AG04450 (cell line): ENCODE results near the gene GBA2. TPM values are rescaled to one million over a fixed set of nuclear protein-coding genes. Genes with fewer than 3 reads are reported as not detected.

Experiments
- CTCF ChIA-PET: fragments of 300-600, 350-600 bp; formaldehyde crosslinking; extraction: SDS; loops from one replicate; lab custom pipeline; 2022; ENCODE audit warnings: antibody characterized with exemption, inconsistent platforms; lab: Charles Lee
- POLR2A ChIA-PET: fragments of 350-600 bp; formaldehyde crosslinking; extraction: SDS; loops from one replicate; lab custom pipeline; 2021; ENCODE audit warnings: antibody characterized with exemption, inconsistent platforms; lab: Yijun Ruan, JAX
- DNase-seq: peaks from one replicate; pipeline ENCODE4 v3.0.0-alpha.2; 2011; ENCODE audit warnings: low read depth, low spot score
- H3K27ac ChIP-seq: one replicate; pipeline ENCODE4 v1.5.1; 2012; ENCODE audit warnings: low read depth, low read length, control low read depth
- H3K27me3 ChIP-seq: one replicate; pipeline ENCODE4 v1.6.0; 2012; ENCODE audit warnings: low read length; ENCODE audit not compliant: control insufficient read depth, insufficient read depth
- H3K4me3 ChIP-seq: 2 replicates; pipeline ENCODE4 v1.5.1; 2011; ENCODE audit warnings: mild to moderate bottlenecking, low read depth, low read length, control low read depth
- H3K9me3 ChIP-seq: 2 replicates; pipeline ENCODE4 v1.5.1; 2012; ENCODE audit warnings: low read length; ENCODE audit not compliant: control insufficient read depth, insufficient read depth
- CTCF ChIP-seq: IDR thresholded peaks from 2 replicates; pipeline ENCODE4 v1.5.1; 2011; ENCODE audit warnings: low read depth, low read length, control low read depth, inconsistent platforms
- polyA plus RNA-seq: library from polyadenylated mRNA; depleted of rRNA; stranded (reverse); fragments of >200 nt; gene quantifications from 2 replicates; pipeline ENCODE4 v1.2.3, GENCODE V29; 2011

GBA2 gene
- polyA plus RNA-seq, 1 experiment = 34.7 TPM

- CTCF ChIA-PET = interaction anchor here (7.5 kb wide), 1 partner anchor 9 kb away, joined by 48 read pairs; no protein-coding TSS in a partner anchor
- no peak for TF ChIP-seq CTCF
- POLR2A ChIA-PET = interaction anchor here (0.8 kb wide), 1 partner anchor 75 kb away, joined by 6 read pairs; no protein-coding TSS in a partner anchor
- no peak for DNase-seq
- Histone ChIP-seq H3K27me3 (no peaks in the 10 kb centered on the region), H3K4me3 (no peak overlapping the region), H3K27ac (no peak overlapping the region), H3K9me3 (no peaks in the 10 kb centered on the region)
These were observed 43.7 kb downstream of the GBA2 start for GRCh38 chr9:35705372-35705771.

GRCh38 chr9:35703906-35704672 lies 44.9 kb downstream of the GBA2 start:
- no peak for TF ChIP-seq CTCF
- Histone ChIP-seq H3K27me3 (no peaks in the 10 kb centered on the region), H3K9me3 (no peaks in the 10 kb centered on the region), H3K27ac (no peak overlapping the region), H3K4me3 (no peak overlapping the region)
- no peak for DNase-seq
- ChIA-PET POLR2A (interaction anchor here (1.1 kb wide), 1 partner anchor 14 kb away, joined by 9 read pairs; no protein-coding TSS in a partner anchor), CTCF (interaction anchor here (7.5 kb wide), 1 partner anchor 8 kb away, joined by 48 read pairs; no protein-coding TSS in a partner anchor)

GRCh38 chr9:35702696-35703095 lies 46.3 kb downstream of the GBA2 start:
- ChIA-PET POLR2A (interaction anchor here (0.6 kb wide), 1 partner anchor 13 kb away, joined by 5 read pairs; no protein-coding TSS in a partner anchor), CTCF (interaction anchor here (0.6 kb wide), 1 partner anchor 28 kb away, joined by 3 read pairs; no protein-coding TSS in a partner anchor)
- no peak for DNase-seq
- H3K27me3 ChIP-seq = no peaks in the 10 kb centered on the region
- H3K9me3 ChIP-seq = no peaks in the 10 kb centered on the region
- H3K27ac ChIP-seq = no peak overlapping the region
- H3K4me3 ChIP-seq = no peak overlapping the region
- no peak for TF ChIP-seq CTCF

GRCh38 chr9:35700942-35701341 lies 48.1 kb downstream of the GBA2 start:
- POLR2A ChIA-PET = interaction anchor here (0.6 to 1.1 kb wide), 3 partner anchors 13 to 604 kb away, joined by 3 read pairs; partner anchors contain the start of genes CREB3 and TLN1
- no peak for TF ChIP-seq CTCF

GRCh38 chr9:35700031-35700430 lies 49.0 kb downstream of the GBA2 start:
- DNase-seq = no peak
- Histone ChIP-seq H3K27me3 (no peaks in the 10 kb centered on the region), H3K4me3 (no peak overlapping the region), H3K9me3 (no peaks in the 10 kb centered on the region), H3K27ac (no peak overlapping the region)
- no peak for TF ChIP-seq CTCF
- ChIA-PET CTCF (interaction anchor here (1.2 kb wide), 1 partner anchor 35 kb away, joined by 3 read pairs; the partner anchor contains the start of gene ARHGEF39), POLR2A (no interaction called here)

More at GRCh38 chr9:35700942-35701341, 48.1 kb downstream of the GBA2 start:
- Histone ChIP-seq H3K4me3 (no peak overlapping the region), H3K9me3 (no peaks in the 10 kb centered on the region), H3K27ac (no peak overlapping the region), H3K27me3 (no peaks in the 10 kb centered on the region)
- CTCF ChIA-PET = interaction anchor here (1.0 to 1.2 kb wide), 2 partner anchors 36 to 97 kb away, joined by 3 read pairs; partner anchors contain the start of gene ARHGEF39
- DNase-seq = no peak
